Karpas-422 (cell line): Measurements from ENCODE around the gene TRAPPC2. TPM values are rescaled to one million over a fixed set of nuclear protein-coding genes. Genes with fewer than 3 reads are reported as not detected.
"Not testable (repeated sequence)": the region's sequence is repeated elsewhere in the genome, so short reads cannot be mapped to it uniquely, and the experiment has no call there.

Experiments used
- DNase-seq: peaks from one replicate; pipeline ENCODE4 v3.0.0-alpha.2; 2015
- H2AFZ ChIP-seq: fragments of 200-600 bp; sonication (generic); 2 replicates; pipeline ENCODE4 v1.6.1; 2014; ENCODE audit warnings: antibody characterized with exemption, low read length, mixed read lengths
- H3K27ac ChIP-seq: fragments of 200-600 bp; sonication (generic); 2 replicates; pipeline ENCODE4 v1.5.1; 2014; ENCODE audit warnings: mild to moderate bottlenecking, low read length, moderate library complexity
- H3K27me3 ChIP-seq: fragments of 200-600 bp; sonication (generic); 2 replicates; pipeline ENCODE4 v1.6.1; 2014; ENCODE audit warnings: low read length, mixed read lengths
- H3K36me3 ChIP-seq: fragments of 200-600 bp; sonication (generic); 2 replicates; pipeline ENCODE4 v1.6.1; 2014; ENCODE audit warnings: low read length, mixed read lengths; ENCODE audit not compliant: insufficient read depth
- H3K4me1 ChIP-seq: fragments of 200-600 bp; sonication (generic); 2 replicates; pipeline ENCODE4 v1.6.1; 2014; ENCODE audit warnings: mild to moderate bottlenecking, low read length, mixed read lengths
- H3K4me2 ChIP-seq: fragments of 200-600 bp; sonication (generic); 2 replicates; pipeline ENCODE4 v1.6.1; 2014; ENCODE audit warnings: low read length, low read depth, mild to moderate bottlenecking; ENCODE audit not compliant: poor library complexity, severe bottlenecking
- H3K4me3 ChIP-seq: fragments of 200-600 bp; sonication (generic); 2 replicates; pipeline ENCODE4 v1.5.1; 2014; ENCODE audit warnings: mild to moderate bottlenecking, antibody characterized with exemption, low read length, mixed read lengths
- H3K79me2 ChIP-seq: fragments of 200-600 bp; sonication (generic); 2 replicates; pipeline ENCODE4 v1.6.1; 2014; ENCODE audit warnings: mild to moderate bottlenecking, low read length, mixed read lengths
- H3K9ac ChIP-seq: fragments of 200-600 bp; sonication (generic); 2 replicates; pipeline ENCODE4 v1.6.0; 2014; ENCODE audit warnings: low read length
- H3K9me2 ChIP-seq: fragments of 200-600 bp; sonication (generic), shearing (Covaris generic); replicated peaks from 2 replicates; pipeline ENCODE4 v1.6.0; 2014; ENCODE audit warnings: mild to moderate bottlenecking, low read length, moderate library complexity; ENCODE audit not compliant: insufficient read depth
- H3K9me3 ChIP-seq: fragments of 300-700, 200-600 bp; sonication (generic); 2 replicates; pipeline ENCODE4 v1.6.1; 2014; ENCODE audit warnings: low read length, mixed read lengths
- H4K20me1 ChIP-seq: fragments of 200-600 bp; sonication (generic); 2 replicates; pipeline ENCODE4 v1.6.1; 2014; ENCODE audit warnings: mild to moderate bottlenecking, antibody characterized with exemption, low read length, low read depth; ENCODE audit not compliant: insufficient read depth
- total RNA-seq: library from RNA; depleted of rRNA; stranded (reverse); fragments of >200 nt; shearing (Covaris generic); gene quantifications from 2 replicates; pipeline ENCODE4 v1.2.3, GENCODE V29; 2014; ENCODE audit warnings: low replicate concordance

The TRAPPC2 gene
- total RNA-seq, 1 experiment from 2014 or later = 60.5 TPM

- H3K27ac ChIP-seq = no peak overlapping the region
- 0 out of 2 replicates have a peak overlapping the region, but pooled peaks have one; percentile 15 for H2AFZ ChIP-seq
- no peaks in the 10 kb centered on the region for H3K9me3 ChIP-seq
Observed at GRCh38 chrX:13687203-13687602, 47.2 kb downstream of the TRAPPC2 start.

DNA sequence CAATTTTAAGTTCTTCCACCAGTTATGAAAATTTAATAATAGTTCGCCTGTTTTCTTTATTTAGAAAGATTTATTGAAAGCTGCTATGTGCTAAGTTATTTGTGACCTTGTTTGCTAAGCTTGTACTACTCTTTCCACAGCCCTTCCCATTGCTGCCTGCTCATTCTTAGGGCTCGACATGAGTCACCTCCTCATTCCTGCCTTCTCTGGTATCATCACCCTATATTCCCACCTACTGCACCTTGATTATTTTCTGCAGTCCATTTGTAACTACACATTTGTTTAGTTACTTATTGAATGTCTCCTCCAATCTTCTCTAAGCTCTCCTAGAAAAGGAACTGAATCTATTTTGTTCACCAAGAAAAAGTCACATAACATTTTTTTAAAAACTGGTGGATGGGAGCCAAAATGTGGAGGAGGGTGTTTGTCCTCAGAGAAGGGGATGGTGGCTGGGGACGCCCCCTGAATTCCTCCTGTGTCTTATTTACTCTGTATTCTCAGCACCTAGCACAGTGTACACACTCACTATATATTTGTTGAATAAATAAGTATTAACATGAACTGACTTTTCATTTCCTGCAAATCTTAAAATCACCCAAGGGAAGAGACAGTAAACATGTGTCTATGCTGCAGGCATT, 49.2 kb downstream of the TRAPPC2 start:
- Histone ChIP-seq H3K27ac (no peak overlapping the region), H3K79me2 (peaks cover 13% of the 10 kb centered on the region), H3K4me3 (no peak overlapping the region), H3K27me3 (no peaks in the 10 kb centered on the region), H2AFZ (no peak overlapping the region), H3K9ac (no peak overlapping the region), H3K9me3 (no peaks in the 10 kb centered on the region), H4K20me1 (no peaks in the 10 kb centered on the region), H3K36me3 (no peaks in the 10 kb centered on the region), H3K4me1 (peaks cover 33% of the 10 kb centered on the region), H3K4me2 (no peak overlapping the region), H3K9me2 (no peaks in the 10 kb centered on the region)
- DNase-seq = no peak

More at GRCh38 chrX:13687203-13687602, 47.2 kb downstream of the TRAPPC2 start:
- Histone ChIP-seq H4K20me1 (no peaks in the 10 kb centered on the region), H3K79me2 (peaks cover 31% of the 10 kb centered on the region), H3K4me1 (peaks cover 52% of the 10 kb centered on the region), H3K9me2 (no peaks in the 10 kb centered on the region), H3K9ac (no peak overlapping the region), H3K36me3 (no peaks in the 10 kb centered on the region), H3K27me3 (no peaks in the 10 kb centered on the region), H3K4me3 (no peak overlapping the region), H3K4me2 (no peak overlapping the region)
- DNase-seq = no peak

- H3K4me2 ChIP-seq = no peak overlapping the region
- H3K4me1 ChIP-seq = peaks cover 31% of the 10 kb centered on the region
- no peak overlapping the region for H3K9ac ChIP-seq
- H3K27ac ChIP-seq = no peak overlapping the region
- no peaks in the 10 kb centered on the region for H3K9me2 ChIP-seq
- H2AFZ ChIP-seq = no peak overlapping the region
- no peaks in the 10 kb centered on the region for H4K20me1 ChIP-seq
- H3K9me3 ChIP-seq = no peaks in the 10 kb centered on the region
- H3K36me3 ChIP-seq = no peaks in the 10 kb centered on the region
- H3K79me2 ChIP-seq = peaks cover 5% of the 10 kb centered on the region
- no peak overlapping the region for H3K4me3 ChIP-seq
- H3K27me3 ChIP-seq = no peaks in the 10 kb centered on the region
- DNase-seq = no peak
Observed at GRCh38 chrX:13684361-13684760, 50.1 kb downstream of the TRAPPC2 start.

DNA sequence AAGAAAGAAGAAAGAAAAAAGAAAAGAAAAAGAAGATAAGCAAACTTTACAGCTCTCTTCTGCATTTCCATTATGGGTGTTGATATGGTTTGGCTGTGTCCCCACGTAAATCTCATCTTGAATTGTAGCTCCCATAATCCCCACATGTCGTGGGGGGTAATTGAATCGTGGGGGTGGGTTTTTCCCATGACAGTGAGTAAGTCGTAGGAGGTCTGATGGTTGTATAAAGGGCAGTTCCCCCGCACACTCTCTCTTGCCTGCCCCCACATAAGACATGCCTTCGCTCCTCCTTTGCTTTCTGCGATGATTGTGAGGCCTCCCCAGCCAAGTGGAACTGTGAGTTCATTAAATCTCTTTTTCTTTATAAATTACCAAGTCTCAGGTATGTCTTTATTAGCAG, 52.8 kb downstream of the TRAPPC2 start:
- H3K4me1 ChIP-seq = peaks cover 29% of the 10 kb centered on the region
- H3K27ac ChIP-seq = no peak overlapping the region
- DNase-seq = no peak
- no peaks in the 10 kb centered on the region for H3K27me3 ChIP-seq
- no peaks in the 10 kb centered on the region for H3K9me2 ChIP-seq
- no peaks in the 10 kb centered on the region for H3K36me3 ChIP-seq
- no peak overlapping the region for H3K9ac ChIP-seq
- H2AFZ ChIP-seq = no peak overlapping the region
- no peaks in the 10 kb centered on the region for H3K9me3 ChIP-seq
- no peaks in the 10 kb centered on the region for H3K79me2 ChIP-seq
- no peak overlapping the region for H3K4me3 ChIP-seq
- H3K4me2 ChIP-seq = no peak overlapping the region
- no peaks in the 10 kb centered on the region for H4K20me1 ChIP-seq

GRCh38 chrX:13679700-13680099, 54.7 kb downstream of the TRAPPC2 start:
- H3K9me2 ChIP-seq, DNase-seq, H3K27me3 ChIP-seq, H3K79me2 ChIP-seq, H3K9me3 ChIP-seq, H4K20me1 ChIP-seq, H3K27ac ChIP-seq, H3K4me2 ChIP-seq, H2AFZ ChIP-seq, H3K9ac ChIP-seq, H3K36me3 ChIP-seq, H3K4me3 ChIP-seq: not testable (repeated sequence)
- H3K4me1 ChIP-seq = peaks cover 24% of the 10 kb centered on the region

DNA sequence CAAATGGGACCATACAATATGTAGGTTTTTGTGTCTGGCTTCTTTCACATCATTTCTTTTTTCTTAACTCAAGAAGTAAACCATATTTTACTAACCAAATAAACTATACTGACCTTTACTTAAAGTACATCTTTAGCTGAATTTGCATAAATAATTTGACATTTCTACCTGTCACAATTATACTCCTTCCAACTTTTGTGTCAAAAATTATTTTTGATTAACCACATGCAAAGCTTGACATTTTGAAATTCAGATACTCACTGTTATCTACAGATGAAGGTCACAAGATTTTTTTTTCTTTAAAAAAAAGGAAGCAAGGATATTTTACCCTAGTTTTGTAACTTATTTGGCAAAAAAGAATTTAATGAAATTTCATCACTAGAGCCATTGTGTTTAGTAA, 57.5 kb downstream of the TRAPPC2 start:
- Histone ChIP-seq H3K9me3 (no peaks in the 10 kb centered on the region), H3K79me2 (no peaks in the 10 kb centered on the region), H3K4me2 (peak overlapping the region; percentile 72), H3K27ac (peak overlapping the region; percentile 86), H3K9me2 (no peaks in the 10 kb centered on the region), H3K4me1 (peaks cover 34% of the 10 kb centered on the region), H2AFZ (no peak overlapping the region; the same call in 1 of the 2 replicates), H3K9ac (peak overlapping the region; percentile 48), H4K20me1 (no peaks in the 10 kb centered on the region), H3K27me3 (no peaks in the 10 kb centered on the region), H3K36me3 (no peaks in the 10 kb centered on the region), H3K4me3 (peak overlapping the region; percentile 32)
- peak; percentile 74 for DNase-seq

DNA sequence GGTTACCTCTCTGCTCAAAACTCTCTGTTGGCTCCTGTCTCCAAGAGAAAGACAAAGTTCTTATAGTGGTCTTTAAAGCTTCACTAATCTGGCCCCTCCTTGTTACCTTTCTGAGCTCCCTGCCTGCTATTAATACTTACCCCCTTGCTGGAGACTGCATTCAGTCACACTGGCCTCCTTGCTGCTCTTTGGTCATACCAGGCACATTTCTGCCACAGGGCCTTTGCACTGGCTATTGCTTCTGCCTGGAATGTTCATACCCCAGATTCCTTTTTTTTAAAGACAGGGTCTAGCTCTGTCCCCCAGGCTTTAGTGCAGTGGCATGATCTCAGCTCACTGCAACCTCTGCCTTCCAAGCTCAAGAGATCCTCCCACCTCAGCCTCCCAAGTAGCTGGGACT, 61.4 kb downstream of the TRAPPC2 start:
- Histone ChIP-seq H3K4me2 (no peak overlapping the region), H3K9me2 (no peaks in the 10 kb centered on the region), H4K20me1 (no peaks in the 10 kb centered on the region), H3K4me3 (no peak overlapping the region), H3K36me3 (no peaks in the 10 kb centered on the region), H3K9me3 (no peaks in the 10 kb centered on the region), H3K79me2 (no peaks in the 10 kb centered on the region), H3K27me3 (no peaks in the 10 kb centered on the region), H2AFZ (no peak overlapping the region), H3K27ac (peak overlapping the region; percentile 92; the same call in 1 of the 2 replicates), H3K4me1 (peaks cover 67% of the 10 kb centered on the region), H3K9ac (no peak overlapping the region)
- DNase-seq = no peak

- Histone ChIP-seq H3K9me2 (no peaks in the 10 kb centered on the region), H2AFZ (no peak overlapping the region), H3K9ac (peak overlapping the region; percentile 45), H3K27ac (peak overlapping the region; percentile 92), H3K4me1 (peaks cover 67% of the 10 kb centered on the region), H3K9me3 (no peaks in the 10 kb centered on the region), H3K36me3 (no peaks in the 10 kb centered on the region), H4K20me1 (no peaks in the 10 kb centered on the region), H3K27me3 (no peaks in the 10 kb centered on the region), H3K4me3 (no peak overlapping the region), H3K79me2 (no peaks in the 10 kb centered on the region), H3K4me2 (peak overlapping the region; percentile 60)
- peak; percentile 40 for DNase-seq
Observed at GRCh38 chrX:13670197-13670596, 64.2 kb downstream of the TRAPPC2 start.
